Left forelimb (tissue), 1 donor: ENCODE data around the gene EXOC6B.
"Not testable (repeated sequence)": the region's sequence is repeated elsewhere in the genome, so short reads cannot be mapped to it uniquely, and the experiment has no call there.

ENCODE experiments used
- DNase-seq: peaks from one replicate; pipeline ENCODE4 v3.0.0-alpha.2; 2018; ENCODE audit warnings: low spot score

EXOC6B gene

GRCh38 chr2:72442270-72442669 is 383.6 kb downstream of the EXOC6B start:
- DNase-seq, result no peak

GRCh38 chr2:72439892-72440291 is 385.9 kb downstream of the EXOC6B start:
- DNase-seq, result no peak

- no peak for DNase-seq
Measured at GRCh38 chr2:72438364-72438763, 387.5 kb downstream of the EXOC6B start.

- DNase-seq, result no peak
Measured at GRCh38 chr2:72431737-72432136, 394.1 kb downstream of the EXOC6B start.

GRCh38 chr2:72427022-72427861 is 398.6 kb downstream of the EXOC6B start:
- DNase-seq, result no peak

- no peak for DNase-seq
Measured at GRCh38 chr2:72425996-72426395, 399.8 kb downstream of the EXOC6B start.

GRCh38 chr2:72423756-72424155 is 402.1 kb downstream of the EXOC6B start:
- DNase-seq, result no peak

- not testable (repeated sequence) for DNase-seq
Measured at GRCh38 chr2:72421771-72422379, 404.0 kb downstream of the EXOC6B start.

- no peak for DNase-seq
Measured at GRCh38 chr2:72415781-72416475, 409.9 kb downstream of the EXOC6B start.

GRCh38 chr2:72415241-72415661 is 410.6 kb downstream of the EXOC6B start:
- DNase-seq, result no peak

GRCh38 chr2:72414137-72414760 is 411.6 kb downstream of the EXOC6B start:
- no peak for DNase-seq

GRCh38 chr2:72413716-72414115 is 412.1 kb downstream of the EXOC6B start:
- no peak for DNase-seq

GRCh38 chr2:72412214-72412613 is 413.6 kb downstream of the EXOC6B start:
- DNase-seq, result no peak

GRCh38 chr2:72399879-72400278 is 426.0 kb downstream of the EXOC6B start:
- DNase-seq, result no peak

- no peak for DNase-seq
Measured at GRCh38 chr2:72395096-72395495, 430.7 kb downstream of the EXOC6B start.

- DNase-seq, result no peak
Measured at GRCh38 chr2:72394541-72395070, 431.2 kb downstream of the EXOC6B start.

GRCh38 chr2:72389447-72389846 is 436.4 kb downstream of the EXOC6B start:
- DNase-seq, result no peak

GRCh38 chr2:72388263-72388662 is 437.6 kb downstream of the EXOC6B start:
- no peak for DNase-seq

- DNase-seq, result no peak
Measured at GRCh38 chr2:72386288-72386687, 439.5 kb downstream of the EXOC6B start.

GRCh38 chr2:72378753-72379348 is 447.0 kb downstream of the EXOC6B start:
- no peak for DNase-seq

- DNase-seq, result no peak
Measured at GRCh38 chr2:72367530-72368225, 458.2 kb downstream of the EXOC6B start.
